HG02970 (cell line): ENCODE results near the gene MIER1.
"Not testable (repeated sequence)": the region's sequence is repeated elsewhere in the genome, so short reads cannot be mapped to it uniquely, and the experiment has no call there.

Experiments used
- ATAC-seq: cut with Tn5 transposase; IDR thresholded peaks from one replicate; pipeline ENCODE4 v1.9.1; 2021; ENCODE audit warnings: mild to moderate bottlenecking, moderate library complexity, moderate number of reproducible peaks; ENCODE audit not compliant: unreplicated experiment, low FRiP score

The MIER1 gene

GRCh38 chr1:66937529-66938234, 12.9 kb downstream of the MIER1 start:
- ATAC-seq = no peak

- no peak for ATAC-seq
These were observed 13.8 kb downstream of the MIER1 start for GRCh38 chr1:66938613-66939012.

GRCh38 chr1:66940981-66941380, 16.2 kb downstream of the MIER1 start:
- ATAC-seq = no peak

- no peak for ATAC-seq
These were observed 18.7 kb downstream of the MIER1 start for GRCh38 chr1:66943361-66943969.

- no peak for ATAC-seq
These were observed 19.8 kb downstream of the MIER1 start for GRCh38 chr1:66944330-66945274.

GRCh38 chr1:66945316-66945715, 20.5 kb downstream of the MIER1 start:
- no peak for ATAC-seq

- ATAC-seq = no peak
These were observed 22.5 kb downstream of the MIER1 start for GRCh38 chr1:66947267-66947666.

- ATAC-seq = no peak
These were observed 26.7 kb downstream of the MIER1 start for GRCh38 chr1:66951513-66951912.

GRCh38 chr1:66954208-66954607, 29.4 kb downstream of the MIER1 start:
- ATAC-seq = peak; percentile 68

- no peak for ATAC-seq
These were observed 33.1 kb downstream of the MIER1 start for GRCh38 chr1:66957938-66958337.

- ATAC-seq = not testable (repeated sequence)
These were observed 41.5 kb downstream of the MIER1 start for GRCh38 chr1:66966188-66966873.

- no peak for ATAC-seq
These were observed 43.8 kb downstream of the MIER1 start for GRCh38 chr1:66968574-66968973.

GRCh38 chr1:66978201-66978600, 53.4 kb downstream of the MIER1 start:
- no peak for ATAC-seq

GRCh38 chr1:66979621-66980020, 54.8 kb downstream of the MIER1 start:
- ATAC-seq = not testable (repeated sequence)

- ATAC-seq = no peak
These were observed 56.1 kb downstream of the MIER1 start for GRCh38 chr1:66980745-66981367.

GRCh38 chr1:66981679-66982078, 56.9 kb downstream of the MIER1 start:
- ATAC-seq = no peak

GRCh38 chr1:66982561-66983260, 57.9 kb downstream of the MIER1 start:
- ATAC-seq = peak; percentile 48

GRCh38 chr1:66984491-66984890, 59.7 kb downstream of the MIER1 start:
- peak; percentile 65 for ATAC-seq

GRCh38 chr1:66985835-66986234, 61.0 kb downstream of the MIER1 start:
- ATAC-seq = no peak

GRCh38 chr1:66993076-66993475, 68.3 kb downstream of the MIER1 start:
- ATAC-seq = no peak
